Progenitor cell of endocrine pancreas (in vitro differentiated cells): ENCODE data around the gene ZDHHC24. TPM values are rescaled to one million over a fixed set of nuclear protein-coding genes. Genes with fewer than 3 reads are reported as not detected.

Source experiments
- DNase-seq: peaks from one replicate; pipeline ENCODE4 v3.0.0; 2021; ENCODE audit warnings: low spot score; ENCODE audit not compliant: unreplicated experiment
- H3K27ac Mint-ChIP-seq: 2 replicates; pipeline ENCODE4 v1.8.0; 2021; ENCODE audit warnings: mild to moderate bottlenecking, moderate library complexity, mixed read lengths
- H3K27me3 Mint-ChIP-seq: 2 replicates; pipeline ENCODE4 v1.8.0; 2021; ENCODE audit warnings: mixed read lengths
- H3K36me3 Mint-ChIP-seq: 2 replicates; pipeline ENCODE4 v1.8.0; 2022; ENCODE audit warnings: mixed read lengths; ENCODE audit not compliant: insufficient read depth
- H3K4me1 Mint-ChIP-seq: 2 replicates; pipeline ENCODE4 v1.8.0; 2021; ENCODE audit warnings: low read depth, mixed read lengths
- H3K4me3 Mint-ChIP-seq: 2 replicates; pipeline ENCODE4 v1.8.0; 2021; ENCODE audit warnings: low read depth, mild to moderate bottlenecking, moderate library complexity, mixed read lengths
- H3K9me3 Mint-ChIP-seq: 2 replicates; pipeline ENCODE4 v1.8.0; 2021; ENCODE audit warnings: low read depth, mixed read lengths
- long read RNA-seq: library from polyadenylated mRNA; unstranded; transcript quantifications from one replicate; pipeline ENCODE4 v2.0.0, GENCODE V29; 2020
- total RNA-seq: library from RNA; stranded (reverse); gene quantifications from 2 replicates; pipeline ENCODE4 v1.2.1, GENCODE V29; 2021
- TF ChIP-seq, protein P1 (sequence below): fragments of 200-600 bp; sonication (generic); IDR thresholded peaks from one replicate; pipeline ENCODE4 v1.5.0; 2021; ENCODE audit warnings: antibody characterized with exemption, mild to moderate bottlenecking; ENCODE audit not compliant: unreplicated experiment

ZDHHC24 gene, protein sequence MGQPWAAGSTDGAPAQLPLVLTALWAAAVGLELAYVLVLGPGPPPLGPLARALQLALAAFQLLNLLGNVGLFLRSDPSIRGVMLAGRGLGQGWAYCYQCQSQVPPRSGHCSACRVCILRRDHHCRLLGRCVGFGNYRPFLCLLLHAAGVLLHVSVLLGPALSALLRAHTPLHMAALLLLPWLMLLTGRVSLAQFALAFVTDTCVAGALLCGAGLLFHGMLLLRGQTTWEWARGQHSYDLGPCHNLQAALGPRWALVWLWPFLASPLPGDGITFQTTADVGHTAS
- total RNA-seq = 9.7 and 10.5 TPM in 2 replicates
- long read RNA-seq, partial matches to known transcripts = 0 of 2 reads
- long read RNA-seq, other reads (novel, unspliced or antisense) = 2 of 2 reads

GRCh38 chr11:66545701-66546367 lies at the start of gene ZDHHC24:
Gene ZDHHC24, minus strand, starts transcription at chr11:66546048. Its CDS starts 45 bp downstream, at chr11:66546003.
- H3K27ac Mint-ChIP-seq = peak within 1 kb of the TSS; percentile 77
- TF ChIP-seq, protein P1, sequence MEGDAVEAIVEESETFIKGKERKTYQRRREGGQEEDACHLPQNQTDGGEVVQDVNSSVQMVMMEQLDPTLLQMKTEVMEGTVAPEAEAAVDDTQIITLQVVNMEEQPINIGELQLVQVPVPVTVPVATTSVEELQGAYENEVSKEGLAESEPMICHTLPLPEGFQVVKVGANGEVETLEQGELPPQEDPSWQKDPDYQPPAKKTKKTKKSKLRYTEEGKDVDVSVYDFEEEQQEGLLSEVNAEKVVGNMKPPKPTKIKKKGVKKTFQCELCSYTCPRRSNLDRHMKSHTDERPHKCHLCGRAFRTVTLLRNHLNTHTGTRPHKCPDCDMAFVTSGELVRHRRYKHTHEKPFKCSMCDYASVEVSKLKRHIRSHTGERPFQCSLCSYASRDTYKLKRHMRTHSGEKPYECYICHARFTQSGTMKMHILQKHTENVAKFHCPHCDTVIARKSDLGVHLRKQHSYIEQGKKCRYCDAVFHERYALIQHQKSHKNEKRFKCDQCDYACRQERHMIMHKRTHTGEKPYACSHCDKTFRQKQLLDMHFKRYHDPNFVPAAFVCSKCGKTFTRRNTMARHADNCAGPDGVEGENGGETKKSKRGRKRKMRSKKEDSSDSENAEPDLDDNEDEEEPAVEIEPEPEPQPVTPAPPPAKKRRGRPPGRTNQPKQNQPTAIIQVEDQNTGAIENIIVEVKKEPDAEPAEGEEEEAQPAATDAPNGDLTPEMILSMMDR = no peak
- H3K4me1 Mint-ChIP-seq = peaks cover 12% of the 10 kb centered on the region

DNA sequence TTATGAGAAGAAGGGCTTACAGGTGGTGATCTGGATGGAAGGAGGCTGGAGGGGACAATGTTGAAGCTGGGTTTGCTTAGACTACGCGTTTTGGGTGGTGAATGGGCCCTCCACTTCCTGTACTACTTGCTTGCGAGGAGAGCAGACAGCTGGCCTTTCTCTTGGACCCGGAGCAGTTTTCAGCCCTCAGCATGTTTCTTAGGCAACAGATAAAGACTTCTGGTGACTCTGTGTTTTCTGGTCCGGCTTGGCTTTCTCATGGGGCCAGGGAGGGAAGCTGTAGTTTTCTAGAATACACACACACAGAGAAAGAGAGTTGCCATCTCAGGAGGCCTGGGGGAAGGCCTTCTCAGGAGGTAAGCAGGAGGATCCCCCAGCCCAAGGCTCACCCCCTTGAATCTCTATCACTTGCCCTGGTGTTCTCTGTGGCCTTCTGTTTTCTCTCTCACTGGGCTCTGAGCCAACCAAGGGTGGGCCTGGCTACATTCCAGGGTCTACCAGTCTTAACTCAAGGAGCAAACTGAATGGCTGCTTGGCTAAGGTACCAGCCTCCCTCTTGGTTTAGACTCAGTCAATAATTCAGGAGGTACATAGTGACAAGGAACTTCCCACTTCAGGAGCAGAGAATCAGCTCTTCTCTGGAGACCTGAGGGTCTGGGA lies 49.5 kb upstream of the ZDHHC24 start:
- peaks cover 8% of the 10 kb centered on the region for H3K36me3 Mint-ChIP-seq
- no peaks in the 10 kb centered on the region for H3K27me3 Mint-ChIP-seq
- H3K27ac Mint-ChIP-seq = no peak overlapping the region
- DNase-seq = no peak
- TF ChIP-seq, protein P1 = no peak
- H3K9me3 Mint-ChIP-seq = peaks cover 10% of the 10 kb centered on the region
- peaks cover 8% of the 10 kb centered on the region for H3K4me1 Mint-ChIP-seq
- peak overlapping the region; percentile 19 for H3K4me3 Mint-ChIP-seq

More at GRCh38 chr11:66545701-66546367, at the start of gene ZDHHC24:
- Mint-ChIP-seq H3K4me3 (peak within 1 kb of the TSS; percentile 69), H3K9me3 (no peaks in the 10 kb centered on the region), H3K27me3 (peaks cover 15% of the 10 kb centered on the region), H3K36me3 (peaks cover 8% of the 10 kb centered on the region)
- peak; percentile 88 for DNase-seq

GRCh38 chr11:66593650-66594049 lies 47.8 kb upstream of the ZDHHC24 start:
- H3K27ac Mint-ChIP-seq = peak overlapping the region; percentile 87
- DNase-seq = no peak
- peaks cover 8% of the 10 kb centered on the region for H3K36me3 Mint-ChIP-seq
- peak overlapping the region; percentile 98 for H3K4me3 Mint-ChIP-seq
- peaks cover 7% of the 10 kb centered on the region for H3K4me1 Mint-ChIP-seq
- TF ChIP-seq, protein P1 = no peak
- H3K27me3 Mint-ChIP-seq = no peaks in the 10 kb centered on the region
- peaks cover 15% of the 10 kb centered on the region for H3K9me3 Mint-ChIP-seq

DNA sequence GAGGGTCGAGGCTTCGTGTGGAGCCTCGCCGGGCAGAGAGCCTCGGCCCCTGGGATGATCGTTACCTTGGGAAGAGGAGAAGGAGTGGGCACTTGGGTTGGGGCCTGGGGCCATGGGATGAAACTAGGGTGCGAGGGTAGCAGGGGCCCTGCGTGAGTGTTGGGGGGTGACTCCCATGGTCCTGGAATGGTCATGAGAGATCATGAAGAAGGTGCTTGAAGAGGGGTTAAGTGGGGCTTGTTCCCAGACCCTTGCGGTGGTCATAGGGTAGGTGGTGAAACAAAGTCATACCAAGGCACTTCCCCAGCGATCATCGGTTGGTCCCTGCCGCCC lies 47.4 kb upstream of the ZDHHC24 start:
- DNase-seq = no peak
- H3K9me3 Mint-ChIP-seq = peaks cover 15% of the 10 kb centered on the region
- H3K4me1 Mint-ChIP-seq = peaks cover 7% of the 10 kb centered on the region
- H3K4me3 Mint-ChIP-seq = peak overlapping the region; percentile 98
- TF ChIP-seq, protein P1 = no peak
- H3K27ac Mint-ChIP-seq = peak overlapping the region; percentile 87
- peaks cover 8% of the 10 kb centered on the region for H3K36me3 Mint-ChIP-seq
- no peaks in the 10 kb centered on the region for H3K27me3 Mint-ChIP-seq
